HG03039 (cell line): ENCODE measurements around the gene DOCK7.
"Not testable (repeated sequence)": the region's sequence is repeated elsewhere in the genome, so short reads cannot be mapped to it uniquely, and the experiment has no call there.

Experiments used
- ATAC-seq: cut with Tn5 transposase; IDR thresholded peaks from one replicate; pipeline ENCODE4 v1.9.1; 2021; ENCODE audit warnings: mild to moderate bottlenecking, moderate library complexity; ENCODE audit not compliant: unreplicated experiment

The DOCK7 gene

DNA sequence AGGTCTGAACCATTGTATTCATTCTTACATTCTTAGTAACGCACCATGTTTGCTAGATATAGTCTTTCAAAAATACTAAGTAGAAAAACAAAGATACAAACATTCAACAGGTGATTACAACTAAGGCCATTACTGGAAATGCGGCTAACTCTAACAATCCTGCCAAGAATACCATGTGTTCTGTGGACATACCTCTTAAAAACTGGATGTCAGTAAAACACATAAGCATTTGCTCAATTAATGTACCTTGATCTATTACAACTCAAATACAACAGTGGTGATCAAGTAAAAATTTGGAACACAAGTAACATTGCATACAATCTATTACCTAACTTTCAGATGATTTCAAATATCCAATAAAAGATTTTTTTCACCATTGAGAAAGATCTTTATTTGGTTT is 75.4 kb downstream of the DOCK7 start:
- no peak for ATAC-seq

DNA sequence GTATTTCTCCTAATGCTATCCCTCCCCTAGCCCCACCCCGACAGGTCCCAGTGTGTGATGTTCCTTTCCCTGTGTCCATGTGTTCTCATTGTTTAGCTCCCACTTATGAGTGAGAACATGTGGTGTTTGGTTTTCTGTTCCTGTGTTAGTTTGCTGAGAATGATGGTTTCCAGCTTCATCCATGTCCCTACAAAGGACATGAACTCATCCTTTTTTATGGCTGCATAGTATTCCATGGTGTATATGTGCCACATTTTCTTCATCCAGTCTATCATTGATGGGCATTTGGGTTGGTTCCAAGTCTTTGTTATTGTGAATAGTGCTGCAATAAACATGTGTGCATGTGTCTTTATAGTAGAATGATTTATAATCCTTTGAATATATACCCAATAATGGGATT is 77.6 kb downstream of the DOCK7 start:
- not testable (repeated sequence) for ATAC-seq

DNA sequence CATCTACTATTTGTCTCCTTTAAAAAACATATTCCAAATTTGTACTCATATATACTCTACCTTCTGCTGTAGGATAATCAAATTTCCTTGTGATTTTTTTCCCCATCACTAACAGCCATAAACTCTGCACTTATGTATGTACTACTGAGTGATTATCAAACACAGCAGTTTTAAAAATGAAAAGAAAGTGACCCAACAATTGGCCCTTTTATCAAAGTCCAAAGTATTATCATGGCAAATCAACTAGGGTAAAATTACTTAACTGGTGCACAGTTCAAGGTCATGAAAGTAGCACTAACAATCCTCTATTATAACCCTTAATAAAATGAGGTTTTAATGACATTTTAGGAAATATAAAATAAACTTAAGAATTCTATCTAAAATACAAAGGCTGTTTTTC is 79.3 kb downstream of the DOCK7 start:
- no peak for ATAC-seq

DNA sequence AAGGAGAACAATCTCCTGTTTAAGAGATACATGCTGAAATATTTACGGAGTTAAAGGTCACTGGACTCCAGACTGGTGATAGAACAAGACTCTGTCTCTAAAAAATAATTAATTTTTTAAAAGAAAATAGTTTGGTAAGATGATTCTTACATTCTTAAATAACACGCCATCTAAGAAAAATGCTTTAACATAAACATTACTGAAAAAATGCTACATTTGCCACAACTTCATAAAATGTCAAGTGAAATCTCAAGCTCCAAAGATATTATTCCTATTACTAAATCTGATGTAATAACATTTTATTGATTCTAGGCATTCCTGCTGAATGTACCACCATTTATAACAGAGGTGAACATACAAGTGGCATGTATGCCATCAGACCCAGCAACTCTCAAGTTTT is 86.7 kb downstream of the DOCK7 start:
- no peak for ATAC-seq

DNA sequence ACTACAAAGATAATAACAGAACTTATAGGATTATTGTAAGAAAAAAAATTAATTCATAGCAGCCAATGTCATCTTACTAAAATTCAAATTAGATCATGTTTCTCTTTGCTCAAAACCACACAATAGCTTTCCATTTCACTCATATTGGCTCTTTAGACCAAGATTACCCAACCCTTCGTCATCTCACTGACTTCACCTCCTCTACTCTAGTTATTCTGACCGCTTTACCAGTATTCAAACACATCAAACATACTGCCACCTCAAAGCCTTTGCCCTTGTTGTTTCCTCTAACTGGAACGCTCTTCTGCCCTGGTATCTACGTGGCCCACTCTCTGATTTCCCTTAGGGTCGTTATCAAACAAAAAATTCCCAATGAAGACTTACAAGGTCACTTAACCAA is 89.1 kb downstream of the DOCK7 start:
- ATAC-seq = no peak

DNA sequence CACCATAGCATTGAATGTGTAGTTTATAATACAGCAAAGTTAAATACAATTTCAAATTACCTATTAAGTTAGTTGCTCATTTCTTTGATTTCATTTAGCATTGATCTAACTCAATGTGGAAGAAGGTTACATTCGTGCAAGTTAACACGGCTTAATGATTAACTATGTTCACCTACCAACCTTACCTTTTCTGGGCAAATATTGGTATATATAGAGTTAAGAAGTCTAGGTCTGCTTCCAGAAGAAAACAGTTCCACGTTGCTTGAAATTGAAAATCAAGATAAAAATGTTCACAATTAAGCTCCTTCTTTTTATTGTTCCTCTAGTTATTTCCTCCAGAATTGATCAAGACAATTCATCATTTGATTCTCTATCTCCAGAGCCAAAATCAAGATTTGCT is 90.9 kb downstream of the DOCK7 start, which contains the start of gene ANGPTL3:
Gene ANGPTL3, plus strand, starts transcription at position 240 of the 400 bp plus-strand sequence. Its CDS starts 47 bp downstream, at position 287.
- no peak for ATAC-seq

DNA sequence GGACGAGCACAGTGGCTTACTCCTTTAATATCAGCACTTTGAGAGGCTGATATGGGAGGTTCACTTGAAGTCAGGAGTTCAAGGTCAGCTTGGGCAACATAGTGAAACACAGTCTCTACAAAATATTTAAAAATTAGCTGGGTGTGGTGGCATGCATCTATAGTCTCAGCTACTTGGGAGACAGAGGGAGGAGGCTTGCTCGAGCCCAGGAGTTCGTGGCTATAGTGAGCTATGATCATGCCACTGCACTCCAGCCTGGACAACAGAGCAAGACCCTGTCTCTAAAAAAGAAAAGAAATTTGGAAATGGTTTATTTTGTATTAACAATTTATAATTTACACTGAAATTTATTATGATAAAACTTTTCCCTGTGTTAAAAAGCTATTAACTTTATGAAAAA is 92.5 kb downstream of the DOCK7 start:
- no peak for ATAC-seq

DNA sequence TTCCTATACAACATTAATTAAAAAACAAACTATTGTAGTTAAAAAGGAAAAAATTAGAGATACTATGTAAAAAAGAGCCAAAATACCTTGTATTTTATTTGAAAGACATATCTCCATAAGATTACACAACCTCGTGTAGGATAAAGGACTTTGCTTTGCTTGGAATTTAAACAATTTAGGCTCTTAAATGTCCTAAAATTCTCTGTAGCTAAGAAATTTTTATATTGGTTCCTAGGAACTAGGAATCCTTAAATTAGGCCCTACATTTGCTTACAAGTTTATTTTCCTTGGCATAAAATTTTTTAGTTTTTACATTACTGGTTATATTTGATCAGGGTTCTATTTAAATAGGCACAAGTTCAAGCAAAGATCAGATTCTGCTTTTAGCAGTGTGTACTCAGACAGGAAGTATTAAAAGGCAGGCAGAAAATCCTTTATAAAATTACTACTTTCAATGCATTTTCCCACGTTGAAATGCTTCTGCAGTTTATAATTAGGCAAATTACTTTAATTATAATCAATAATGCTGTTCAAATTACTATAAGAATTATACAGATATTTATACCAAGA is 94.3 kb downstream of the DOCK7 start:
- no peak for ATAC-seq

DNA sequence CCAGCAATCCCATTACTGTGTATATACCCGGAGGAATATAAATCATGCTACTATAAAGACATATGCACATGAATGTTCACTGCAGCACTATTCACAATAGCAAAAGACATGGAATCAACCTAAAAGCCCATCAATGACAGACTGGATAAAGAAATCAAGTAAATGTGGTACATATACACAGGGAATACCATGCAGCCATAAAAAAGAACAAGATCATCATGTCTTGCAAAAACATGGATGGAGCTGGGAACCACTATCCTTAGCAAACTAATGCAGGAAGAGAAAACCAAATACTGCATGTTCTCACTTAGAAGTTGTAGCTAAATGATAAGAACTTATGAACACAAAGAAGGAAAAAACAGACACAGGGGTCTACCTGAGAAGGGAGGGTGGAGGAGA is 97.2 kb downstream of the DOCK7 start:
- ATAC-seq = no peak

DNA sequence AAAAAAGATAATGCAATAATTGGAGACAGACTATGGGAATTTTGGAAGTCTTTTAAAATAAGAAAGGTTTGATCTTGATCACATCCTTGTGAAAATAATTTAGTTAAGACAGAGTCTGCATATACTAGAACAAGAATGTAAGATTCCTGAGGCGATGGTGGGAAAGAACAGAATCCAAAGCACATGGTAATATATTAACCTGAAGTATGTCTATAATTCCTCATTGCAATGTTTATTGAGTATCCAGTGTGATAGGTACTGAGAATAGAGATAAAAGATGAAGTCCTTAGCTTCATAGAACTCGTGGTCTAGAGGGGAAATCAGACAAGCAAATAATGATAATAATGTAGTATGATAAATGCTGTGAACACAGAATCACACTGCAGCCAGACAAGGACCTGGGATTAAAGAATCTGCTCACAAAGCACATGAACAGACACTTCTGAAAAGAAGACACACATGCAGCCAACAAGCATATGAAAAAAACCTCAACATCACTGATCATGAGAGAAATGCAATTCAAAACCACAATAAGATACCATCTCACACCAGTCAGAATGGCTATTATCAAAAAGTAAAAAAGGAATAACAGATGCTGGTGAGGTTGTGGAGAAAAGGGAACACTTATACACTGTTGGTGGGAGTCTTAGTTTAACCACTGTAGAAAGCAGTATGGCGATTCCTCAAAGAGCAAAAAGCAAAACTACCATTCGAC is 97.8 kb downstream of the DOCK7 start:
- ATAC-seq = no peak

DNA sequence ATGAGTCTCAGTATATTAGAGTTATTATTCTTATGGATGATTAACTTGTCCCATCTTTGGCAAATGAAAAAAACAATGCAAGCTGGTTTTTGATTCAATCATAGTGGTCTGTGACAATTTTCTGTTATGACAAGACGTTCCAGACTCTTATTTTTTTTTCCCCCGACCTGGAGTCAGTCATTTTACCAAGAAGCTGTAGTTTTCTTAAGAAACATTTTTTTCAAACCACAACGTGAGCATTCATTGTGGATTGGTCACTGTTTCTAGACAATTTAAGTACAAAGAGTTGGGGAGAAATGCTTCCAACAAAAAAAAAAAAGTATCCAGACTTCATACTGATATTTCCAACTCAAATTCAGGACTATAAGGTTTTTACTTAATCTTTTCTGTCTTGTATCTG is 98.9 kb downstream of the DOCK7 start:
- no peak for ATAC-seq

DNA sequence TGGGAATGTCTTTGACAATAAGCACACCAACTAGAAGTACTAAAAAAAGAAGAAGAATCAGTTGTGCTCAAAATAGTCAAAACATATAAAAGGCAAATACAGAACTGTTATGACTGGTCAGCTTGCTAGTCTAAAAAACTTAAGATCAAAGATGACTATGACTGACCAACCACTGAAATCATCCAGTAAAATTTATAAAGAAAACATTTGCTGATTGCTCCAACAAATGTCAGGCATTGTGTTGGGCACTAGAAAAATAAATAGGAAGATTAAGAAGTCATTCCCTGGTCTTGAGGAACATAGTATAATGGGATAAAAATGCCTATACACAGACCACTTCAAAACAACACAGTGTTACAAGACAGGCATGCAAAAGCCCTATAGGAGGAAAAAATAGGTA is 100.2 kb downstream of the DOCK7 start:
- no peak for ATAC-seq

DNA sequence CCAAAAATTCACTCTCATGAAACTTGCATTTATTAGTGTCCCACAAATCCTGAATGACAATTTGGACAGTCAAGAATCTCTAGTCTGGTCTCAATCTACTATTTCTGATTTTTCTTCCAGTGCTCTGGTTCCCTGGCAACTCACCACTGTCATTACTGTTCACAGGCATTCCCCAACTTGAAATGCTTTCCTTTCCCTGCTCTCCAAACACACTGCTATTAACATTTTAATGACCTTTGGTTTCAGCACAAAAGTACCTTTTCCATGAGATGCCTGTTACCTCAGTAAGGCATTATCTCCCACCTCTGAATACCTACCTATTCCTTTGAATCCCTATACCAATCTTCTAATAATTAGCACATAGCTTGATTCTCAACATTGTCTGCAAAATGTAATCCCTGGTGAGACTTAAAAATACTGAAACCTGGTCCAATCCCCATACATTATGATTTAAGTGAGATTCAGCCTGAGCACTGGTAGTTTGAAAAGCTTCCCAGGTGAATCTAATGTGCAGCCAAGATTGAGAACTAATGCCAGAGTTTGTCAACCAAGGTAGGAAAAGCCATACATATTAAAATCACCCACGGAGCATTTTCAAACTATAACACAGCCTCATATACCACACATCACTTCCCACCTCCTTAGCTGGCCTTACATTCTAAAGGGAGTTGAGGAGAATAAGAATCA is 102.6 kb downstream of the DOCK7 start:
- no peak for ATAC-seq

DNA sequence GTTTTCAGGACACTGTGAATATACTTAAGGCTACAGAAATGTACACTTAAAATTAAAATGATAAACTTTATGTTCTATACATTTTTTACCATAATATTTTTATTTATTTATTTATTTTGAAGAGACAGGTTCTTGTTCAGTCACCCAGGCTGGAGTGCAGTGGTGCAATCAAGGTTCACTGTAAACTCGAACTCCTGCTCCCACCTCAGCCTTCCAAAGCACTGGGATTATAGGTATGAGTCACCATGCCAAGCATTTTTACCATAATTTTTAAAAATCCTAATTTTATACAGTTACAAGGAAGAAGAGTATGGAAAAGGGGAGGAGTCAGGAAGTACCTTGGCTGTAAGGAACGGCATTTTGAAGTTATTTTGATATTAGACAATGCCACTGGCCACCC is 114.5 kb downstream of the DOCK7 start:
- ATAC-seq = no peak

DNA sequence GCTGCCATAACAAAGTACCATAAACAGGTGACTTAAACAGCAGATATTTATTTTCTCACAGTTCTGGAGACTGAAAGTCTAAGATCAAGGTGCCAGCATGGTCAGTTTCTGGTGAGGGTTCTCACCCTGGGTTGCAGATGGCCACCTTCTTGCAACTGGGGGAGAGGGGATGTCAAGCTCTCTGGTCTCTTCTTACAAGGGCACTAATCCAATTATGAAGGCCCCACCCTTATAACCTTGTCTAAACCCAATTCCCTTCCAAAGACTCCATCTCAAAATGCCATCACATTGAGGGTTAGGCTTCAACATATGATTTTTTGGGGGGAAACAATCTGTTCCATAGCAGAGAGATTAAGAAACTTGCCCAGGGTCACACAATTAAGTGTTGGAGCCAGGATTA is 115.7 kb downstream of the DOCK7 start:
- no peak for ATAC-seq

DNA sequence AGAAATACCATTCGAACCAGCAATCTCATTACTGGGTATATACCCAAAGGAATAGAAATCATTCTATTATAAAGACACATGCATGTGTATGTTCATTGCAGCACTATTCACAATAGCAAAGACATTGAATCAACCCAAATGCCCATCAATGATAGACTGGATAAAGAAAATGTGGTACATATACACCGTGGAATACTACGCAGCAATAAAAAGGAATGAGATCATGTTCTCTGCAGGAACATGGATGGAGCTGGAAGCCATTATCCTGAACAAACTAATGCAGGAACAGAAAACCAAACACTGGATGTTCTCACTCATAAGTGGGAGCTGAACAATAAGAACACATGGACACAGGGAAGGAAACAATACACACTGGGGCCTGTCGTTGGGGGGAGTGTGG is 116.7 kb downstream of the DOCK7 start:
- ATAC-seq = not testable (repeated sequence)

DNA sequence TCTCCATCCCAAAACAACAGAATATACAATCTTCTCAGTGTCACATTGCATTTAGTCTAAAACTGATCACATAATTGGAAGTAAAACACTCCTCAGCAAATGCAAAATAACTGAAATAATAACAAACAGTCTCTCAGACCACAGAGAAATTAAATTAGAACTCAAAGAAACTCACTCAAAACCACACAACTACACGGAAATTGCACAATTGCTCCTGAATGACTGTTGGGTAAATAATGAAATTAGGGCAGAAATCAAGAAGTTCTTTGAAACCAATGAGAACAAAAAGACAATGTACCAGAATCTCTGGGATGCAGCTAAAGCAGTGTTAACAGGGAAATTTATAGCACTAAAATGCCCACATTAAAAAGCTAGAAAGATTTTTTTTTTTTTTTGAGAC is 120.3 kb downstream of the DOCK7 start:
- not testable (repeated sequence) for ATAC-seq

DNA sequence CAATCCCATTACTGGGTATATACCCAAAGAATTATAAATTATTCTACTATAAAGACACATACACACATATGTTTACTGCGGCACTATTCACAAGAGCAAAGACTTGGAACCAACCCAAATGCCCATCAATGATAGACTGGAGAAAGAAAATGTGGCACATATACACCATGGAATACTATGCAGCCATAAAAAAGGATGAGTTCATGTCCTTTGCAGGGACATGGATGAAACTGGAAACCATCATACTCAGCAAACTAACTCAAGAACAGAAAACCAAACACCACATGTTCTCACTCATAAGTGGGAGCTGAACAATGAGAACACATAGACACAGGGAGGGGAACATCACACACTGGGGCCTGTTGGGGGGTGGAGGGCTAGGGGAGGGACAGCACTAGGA is 121.0 kb downstream of the DOCK7 start:
- ATAC-seq = not testable (repeated sequence)

DNA sequence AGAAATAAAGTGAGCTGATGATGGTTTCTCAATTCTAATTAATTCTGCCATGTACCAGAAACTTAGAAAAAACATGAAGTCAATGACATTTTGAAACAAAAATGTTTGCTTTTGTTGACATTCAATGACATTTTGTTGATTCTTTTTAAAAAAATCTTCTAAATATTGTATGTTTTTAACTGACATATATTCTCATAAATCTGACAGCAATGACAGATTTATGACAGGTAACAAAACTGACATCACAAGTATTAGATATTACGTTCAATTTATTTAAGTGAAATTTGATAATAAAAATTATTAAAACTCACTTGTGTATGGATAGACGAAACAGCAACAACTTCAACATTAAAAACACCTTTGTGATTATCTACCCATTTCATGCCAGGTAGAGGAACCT is 126.9 kb downstream of the DOCK7 start:
- no peak for ATAC-seq

DNA sequence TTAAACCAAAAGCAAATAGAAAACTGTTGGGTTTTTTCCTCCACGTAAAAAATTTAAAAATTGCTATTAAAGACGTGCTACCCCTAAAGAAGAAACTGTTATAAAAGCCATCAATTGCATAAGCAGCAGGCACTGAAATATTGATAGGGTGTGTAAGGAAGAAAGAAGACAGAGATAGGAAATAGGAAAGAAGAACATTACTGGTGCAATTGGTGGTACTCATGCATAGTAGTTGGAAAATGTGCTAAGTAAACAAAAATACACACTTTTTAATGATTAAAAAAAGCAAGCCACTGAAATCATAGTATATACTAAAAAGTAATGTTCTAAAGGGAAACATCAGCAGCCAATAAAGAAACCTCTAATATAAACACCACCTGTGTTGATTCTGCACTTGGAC is 143.6 kb downstream of the DOCK7 start:
- no peak for ATAC-seq

DNA sequence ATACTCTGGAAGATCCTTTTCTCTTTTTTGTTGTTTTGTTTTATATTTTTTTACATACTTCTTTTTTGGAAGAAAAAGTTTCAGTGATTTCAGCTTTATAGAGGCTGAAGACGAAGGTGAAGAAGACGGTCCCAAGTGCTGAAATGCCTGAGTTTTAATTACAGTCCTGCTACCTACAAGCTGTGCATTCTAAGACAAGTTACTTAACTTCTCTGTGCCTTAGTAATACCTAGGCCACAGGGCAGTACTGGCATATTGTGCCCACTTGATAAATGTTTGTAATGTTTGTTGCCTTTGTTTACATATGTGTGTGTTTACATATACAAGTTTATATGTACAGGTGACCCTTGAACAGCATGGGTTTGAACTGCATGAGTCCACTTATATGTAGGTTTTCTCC is 147.1 kb downstream of the DOCK7 start:
- no peak for ATAC-seq

DNA sequence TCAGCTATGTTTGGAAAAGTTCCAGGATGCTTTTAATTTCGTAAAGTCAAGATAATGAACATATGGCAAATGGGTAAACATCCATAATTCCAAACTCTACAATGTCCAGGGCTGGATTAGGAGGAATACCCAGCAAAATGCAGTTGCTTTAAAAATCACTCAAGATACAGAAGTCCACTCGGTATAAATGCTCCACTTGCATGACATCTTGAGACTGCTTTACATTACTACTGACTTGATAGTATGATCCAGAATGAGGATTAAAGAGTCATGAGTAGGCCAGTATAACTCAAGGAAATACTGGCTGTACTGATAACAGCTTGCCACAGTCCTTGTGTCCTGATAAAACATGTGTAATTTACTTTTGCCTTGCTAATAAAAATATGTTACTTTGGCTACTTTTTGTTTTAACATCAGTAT is 149.1 kb downstream of the DOCK7 start:
- ATAC-seq = no peak
